Esophagus muscularis mucosa (tissue), 4 donors: ENCODE results near the gene ARHGEF7.

Source experiments
- EP300 ChIP-seq: sonication (generic); formaldehyde crosslinking; IDR thresholded peaks from one replicate; pipeline ENCODE4 v1.6.1; 2017; ENCODE audit warnings: antibody characterized with exemption
- POLR2A ChIP-seq: fragments of 450-650 bp; IDR thresholded peaks from one replicate; pipeline ENCODE4 v1.6.1; 2017; ENCODE audit warnings: antibody characterized with exemption, moderate library complexity, mild to moderate bottlenecking, low read depth
- POLR2AphosphoS5 ChIP-seq, 2 donors: sonication (generic); formaldehyde crosslinking; IDR thresholded peaks; one replicate each; pipeline ENCODE4 v1.6.1; 2017; ENCODE audit warnings: antibody characterized with exemption in 2 of 2
- TF ChIP-seq, protein P1 (sequence below), 3 experiments: fragments of 200-600 bp in 2 of 3; fragments of 450-650 bp in 1 of 3; sonication (generic) in 2 of 3; IDR thresholded peaks; one replicate each; pipeline ENCODE4 v1.5.1; 2017 to 2019; ENCODE audit warnings: antibody characterized with exemption in 3 of 3, mild to moderate bottlenecking in 2 of 3, moderate library complexity in 1 of 3

DNA sequence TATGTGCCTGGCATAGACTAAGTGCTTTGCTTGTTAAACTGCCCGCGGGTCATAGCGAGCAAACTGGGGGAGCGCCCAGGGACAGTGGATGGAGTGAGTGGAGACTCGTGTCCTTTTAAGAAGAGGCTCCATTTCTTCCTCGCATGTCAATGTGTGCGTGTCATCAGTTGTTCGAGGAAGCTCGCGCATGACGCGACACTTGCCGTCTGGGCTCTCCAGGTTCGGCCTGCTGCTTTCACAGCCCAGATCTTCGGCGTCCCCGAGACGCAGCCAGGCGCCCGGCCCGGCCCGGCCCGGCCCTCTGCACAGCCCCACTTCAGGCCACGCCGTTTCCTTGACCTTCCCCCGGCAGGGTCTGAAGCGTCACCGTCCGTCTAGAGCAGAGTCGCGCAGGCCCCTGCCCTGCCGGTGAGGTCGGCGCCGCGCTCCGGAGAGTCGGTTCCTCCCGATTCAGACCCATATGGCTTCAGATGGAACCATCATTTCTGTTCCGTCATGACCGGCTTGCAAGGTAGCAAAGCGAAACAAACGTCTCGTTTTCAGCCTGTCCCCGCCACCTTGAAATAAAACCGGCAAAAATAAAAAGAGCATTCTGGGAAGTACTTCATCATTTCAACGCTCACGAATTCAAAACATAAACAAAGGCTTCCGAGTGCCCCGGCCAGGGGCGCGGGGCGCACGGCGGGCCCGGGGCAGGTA lies 599 bp upstream of the ARHGEF7 start:
- TF ChIP-seq POLR2A, result no peak
- TF ChIP-seq POLR2AphosphoS5 (IDR thresholded peaks at IDR 0.05), result peak; percentile 27 to 51
- TF ChIP-seq, protein P1, sequence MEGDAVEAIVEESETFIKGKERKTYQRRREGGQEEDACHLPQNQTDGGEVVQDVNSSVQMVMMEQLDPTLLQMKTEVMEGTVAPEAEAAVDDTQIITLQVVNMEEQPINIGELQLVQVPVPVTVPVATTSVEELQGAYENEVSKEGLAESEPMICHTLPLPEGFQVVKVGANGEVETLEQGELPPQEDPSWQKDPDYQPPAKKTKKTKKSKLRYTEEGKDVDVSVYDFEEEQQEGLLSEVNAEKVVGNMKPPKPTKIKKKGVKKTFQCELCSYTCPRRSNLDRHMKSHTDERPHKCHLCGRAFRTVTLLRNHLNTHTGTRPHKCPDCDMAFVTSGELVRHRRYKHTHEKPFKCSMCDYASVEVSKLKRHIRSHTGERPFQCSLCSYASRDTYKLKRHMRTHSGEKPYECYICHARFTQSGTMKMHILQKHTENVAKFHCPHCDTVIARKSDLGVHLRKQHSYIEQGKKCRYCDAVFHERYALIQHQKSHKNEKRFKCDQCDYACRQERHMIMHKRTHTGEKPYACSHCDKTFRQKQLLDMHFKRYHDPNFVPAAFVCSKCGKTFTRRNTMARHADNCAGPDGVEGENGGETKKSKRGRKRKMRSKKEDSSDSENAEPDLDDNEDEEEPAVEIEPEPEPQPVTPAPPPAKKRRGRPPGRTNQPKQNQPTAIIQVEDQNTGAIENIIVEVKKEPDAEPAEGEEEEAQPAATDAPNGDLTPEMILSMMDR (IDR thresholded peaks at IDR 0.05), result no peak
- TF ChIP-seq EP300, result no peak
